Stimulated activated CD4-positive, alpha-beta T cell treated with anti-CD3 and anti-CD28 coated beads, Interleukin-15, amount 100 ng/mL, for 48 hours (primary cell): ENCODE measurements around the gene PNISR.
"Not testable (repeated sequence)": the region's sequence is repeated elsewhere in the genome, so short reads cannot be mapped to it uniquely, and the experiment has no call there.

Source experiments
- DNase-seq, 2 donors: peaks; one replicate each; pipeline ENCODE4 v3.0.0-alpha.2; 2020; ENCODE audit warnings: low read depth in 2 of 2

PNISR gene, protein sequence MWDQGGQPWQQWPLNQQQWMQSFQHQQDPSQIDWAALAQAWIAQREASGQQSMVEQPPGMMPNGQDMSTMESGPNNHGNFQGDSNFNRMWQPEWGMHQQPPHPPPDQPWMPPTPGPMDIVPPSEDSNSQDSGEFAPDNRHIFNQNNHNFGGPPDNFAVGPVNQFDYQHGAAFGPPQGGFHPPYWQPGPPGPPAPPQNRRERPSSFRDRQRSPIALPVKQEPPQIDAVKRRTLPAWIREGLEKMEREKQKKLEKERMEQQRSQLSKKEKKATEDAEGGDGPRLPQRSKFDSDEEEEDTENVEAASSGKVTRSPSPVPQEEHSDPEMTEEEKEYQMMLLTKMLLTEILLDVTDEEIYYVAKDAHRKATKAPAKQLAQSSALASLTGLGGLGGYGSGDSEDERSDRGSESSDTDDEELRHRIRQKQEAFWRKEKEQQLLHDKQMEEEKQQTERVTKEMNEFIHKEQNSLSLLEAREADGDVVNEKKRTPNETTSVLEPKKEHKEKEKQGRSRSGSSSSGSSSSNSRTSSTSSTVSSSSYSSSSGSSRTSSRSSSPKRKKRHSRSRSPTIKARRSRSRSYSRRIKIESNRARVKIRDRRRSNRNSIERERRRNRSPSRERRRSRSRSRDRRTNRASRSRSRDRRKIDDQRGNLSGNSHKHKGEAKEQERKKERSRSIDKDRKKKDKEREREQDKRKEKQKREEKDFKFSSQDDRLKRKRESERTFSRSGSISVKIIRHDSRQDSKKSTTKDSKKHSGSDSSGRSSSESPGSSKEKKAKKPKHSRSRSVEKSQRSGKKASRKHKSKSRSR

DNA sequence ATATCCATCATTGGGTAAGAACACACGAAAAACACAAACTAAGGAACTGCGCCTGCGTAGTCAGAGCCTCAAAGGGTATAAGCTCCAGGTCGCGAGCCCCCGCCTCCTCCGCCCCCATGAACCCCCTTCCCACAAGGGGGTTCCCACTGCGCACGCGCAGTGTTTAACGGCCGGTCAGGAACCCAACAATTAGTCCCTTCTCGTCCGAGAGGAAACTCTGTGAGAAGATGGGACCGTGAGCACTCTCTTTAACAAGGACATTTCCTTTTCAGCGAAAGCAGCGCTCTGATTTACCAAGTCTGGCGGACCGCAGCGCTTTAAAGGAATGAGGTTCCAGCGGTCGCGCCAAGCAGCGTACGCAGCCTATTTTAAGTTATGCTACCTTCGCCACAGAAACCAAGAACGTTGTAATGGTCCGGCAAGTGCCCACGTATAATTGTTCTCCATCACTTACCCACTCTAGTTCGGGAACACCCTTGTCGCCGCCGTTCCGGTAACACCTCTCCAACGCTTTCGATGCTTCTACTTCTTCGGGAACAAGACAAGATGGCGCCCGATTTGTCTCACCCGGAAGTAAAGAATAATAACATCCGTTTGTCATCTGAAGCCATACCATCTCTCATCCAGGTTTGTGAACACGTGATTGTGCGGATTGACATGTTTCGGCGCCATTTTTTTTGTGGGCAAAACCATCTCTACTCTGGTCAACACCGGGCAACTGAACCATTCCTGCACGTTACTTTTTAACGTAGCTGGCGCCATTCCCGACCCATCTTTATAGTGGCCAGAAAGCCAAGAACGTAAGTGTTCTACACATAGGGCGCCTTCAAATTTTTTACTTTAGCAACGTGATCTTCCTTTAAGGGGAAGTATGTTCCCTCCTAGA is at the start of gene PNISR:
TSS of gene PNISR (minus strand) at position 548 of the 886 bp plus-strand sequence. CDS start 10,649 bp downstream, outside the sequence.
- DNase-seq = peak; percentile 75 to 77

DNA sequence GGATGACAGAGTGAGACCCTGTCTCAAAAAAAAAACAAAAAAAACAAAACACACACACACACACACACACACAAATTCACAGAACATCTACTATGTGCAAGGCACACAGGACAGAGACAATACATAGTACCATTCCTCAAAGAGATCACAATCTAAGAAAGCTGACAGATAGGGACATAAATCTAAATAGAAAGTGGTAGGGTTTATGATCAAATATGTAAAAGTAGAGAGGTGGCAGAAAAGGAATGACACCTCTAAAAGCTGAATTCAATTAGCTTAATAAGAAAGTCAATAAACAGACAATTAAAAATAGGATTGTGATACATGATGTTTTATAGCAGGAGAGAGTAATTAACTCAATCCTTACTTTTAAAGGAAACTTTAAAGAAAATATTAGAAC is 48.6 kb upstream of the PNISR start:
- DNase-seq = no peak

DNA sequence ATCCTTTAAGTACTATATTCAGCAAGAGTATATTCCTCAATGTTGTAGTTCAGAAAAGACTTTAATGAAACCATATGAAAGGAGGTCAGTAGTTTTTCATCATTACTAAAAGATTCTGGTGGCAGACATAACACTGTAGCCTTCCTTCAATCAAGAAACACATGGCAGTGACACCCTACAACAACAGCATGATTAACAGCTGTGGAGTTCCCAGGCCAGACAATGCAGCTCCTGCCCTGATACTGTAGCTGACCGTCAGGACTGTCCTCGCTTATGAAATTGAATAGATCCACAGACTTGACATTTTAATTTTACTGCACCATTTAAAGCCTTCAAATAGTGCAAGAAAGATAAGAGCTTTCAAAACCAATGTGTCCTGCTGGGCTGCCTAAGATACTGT is 46.5 kb upstream of the PNISR start:
- no peak for DNase-seq

DNA sequence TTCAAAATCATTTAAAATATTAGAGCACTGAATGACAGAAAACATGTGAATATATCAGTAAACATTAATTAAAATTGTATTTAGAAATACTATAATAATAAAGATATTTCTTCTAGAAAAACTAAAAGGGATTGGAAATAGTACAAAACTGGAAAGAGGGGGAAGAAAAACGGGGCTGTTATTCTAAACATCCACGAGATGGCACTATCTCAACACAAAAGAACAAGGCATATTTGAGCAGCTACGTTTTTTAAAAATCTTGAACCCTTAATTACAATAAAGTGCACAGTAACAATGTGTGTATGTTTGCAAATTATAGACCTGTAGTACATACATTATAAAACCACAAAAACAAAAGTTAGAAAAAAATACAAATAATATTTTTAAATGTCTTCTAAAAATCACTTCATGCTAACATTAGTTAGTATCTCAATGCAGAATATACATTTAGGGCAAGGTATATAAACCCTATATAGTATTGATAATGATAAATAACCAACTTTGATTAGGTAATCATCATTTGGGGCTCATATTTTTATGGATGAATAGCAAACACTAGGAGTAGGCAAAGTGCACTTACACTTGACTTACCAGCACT is 42.5 kb upstream of the PNISR start:
- DNase-seq = no peak

DNA sequence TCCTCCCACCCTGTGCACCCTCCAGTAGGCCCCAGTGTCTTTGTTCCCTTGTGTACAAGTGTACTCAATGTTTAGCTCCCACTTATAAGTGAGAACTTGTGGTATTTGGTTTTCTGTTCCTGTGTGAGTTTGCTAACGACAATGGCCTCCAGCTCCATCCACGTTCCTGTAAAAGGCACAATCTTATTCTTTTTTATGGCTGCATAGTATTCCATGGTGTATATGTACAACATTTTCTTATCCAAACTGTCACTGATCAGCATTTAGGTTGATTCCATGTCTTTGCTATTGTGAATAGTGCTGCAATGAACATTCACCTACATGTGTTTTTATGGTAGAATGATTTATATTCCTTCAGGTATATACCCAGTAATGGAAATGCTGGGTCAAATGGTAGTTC is 34.0 kb upstream of the PNISR start:
- not testable (repeated sequence) for DNase-seq

DNA sequence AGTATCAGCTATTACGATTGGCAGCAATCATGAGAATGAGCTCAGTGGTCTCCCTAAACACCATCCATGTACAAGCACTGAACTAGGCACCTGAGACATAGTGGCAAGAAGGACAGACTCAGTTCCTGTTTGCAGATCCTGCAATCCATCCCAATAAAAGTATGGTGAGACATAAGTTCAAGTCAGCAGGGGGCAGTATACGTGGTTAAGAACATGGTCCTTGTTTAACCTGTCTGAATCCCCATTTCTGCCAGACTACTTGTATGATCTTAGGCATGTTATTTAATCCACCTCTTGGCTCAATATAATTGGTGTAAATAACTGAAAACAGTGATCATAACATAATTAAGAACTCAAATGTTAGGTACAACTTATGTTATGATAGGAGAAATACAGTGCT is 33.2 kb upstream of the PNISR start:
- DNase-seq = no peak

DNA sequence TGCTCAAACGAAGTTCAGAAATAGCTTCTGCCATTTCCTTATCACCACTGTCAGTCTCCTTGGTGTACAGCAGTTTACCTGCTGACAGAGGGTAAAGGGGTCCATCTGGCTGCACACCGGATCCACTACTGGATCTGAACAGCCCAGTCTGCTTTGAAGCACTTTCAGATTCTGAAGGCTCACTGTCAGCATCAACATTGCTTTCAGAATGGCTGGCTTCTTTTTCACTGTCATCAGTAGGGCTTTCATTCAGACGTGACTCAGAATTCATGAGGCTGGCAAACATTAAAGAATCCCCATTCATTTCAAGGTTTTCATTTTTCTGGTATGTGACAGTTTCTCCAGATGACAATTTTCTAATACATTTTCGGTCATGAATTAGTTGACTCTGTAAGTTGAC is 21.0 kb upstream of the PNISR start:
- no peak for DNase-seq

DNA sequence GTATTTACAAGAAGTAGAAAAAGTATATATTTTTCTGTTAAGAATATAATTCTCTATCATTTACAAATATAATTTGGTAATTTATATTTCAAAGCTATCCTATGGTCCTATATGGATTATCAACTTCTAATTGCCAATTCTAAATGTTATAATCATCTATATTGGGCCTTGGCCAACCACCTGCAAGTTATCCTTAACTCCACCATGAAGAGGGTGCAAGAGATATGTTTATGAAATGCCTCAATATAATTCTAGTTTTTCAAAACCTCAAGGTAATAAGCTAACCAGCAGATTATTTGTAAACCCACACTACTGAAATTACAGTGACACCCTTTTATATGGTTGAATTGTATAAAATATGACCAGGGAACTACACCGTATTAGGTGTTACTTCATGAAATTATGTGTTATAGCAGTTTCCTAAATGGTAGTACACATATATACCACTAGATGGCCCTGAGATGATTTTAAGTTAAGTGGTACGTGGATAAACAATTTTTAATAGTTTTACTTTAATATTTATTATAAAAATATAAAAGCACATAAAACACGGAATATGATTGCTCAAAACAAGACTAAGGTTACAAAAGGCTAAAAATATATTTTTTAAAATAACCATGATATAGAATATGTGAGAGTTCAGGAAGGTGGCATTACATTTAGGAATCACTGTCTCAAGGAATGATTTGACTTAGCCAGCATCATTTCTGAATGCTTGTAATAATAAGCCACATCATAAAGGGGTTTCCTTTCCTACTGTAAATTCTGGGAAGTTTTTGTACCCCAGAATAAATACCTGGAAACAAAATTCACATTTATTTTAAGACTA is 9.8 kb upstream of the PNISR start:
- no peak for DNase-seq

DNA sequence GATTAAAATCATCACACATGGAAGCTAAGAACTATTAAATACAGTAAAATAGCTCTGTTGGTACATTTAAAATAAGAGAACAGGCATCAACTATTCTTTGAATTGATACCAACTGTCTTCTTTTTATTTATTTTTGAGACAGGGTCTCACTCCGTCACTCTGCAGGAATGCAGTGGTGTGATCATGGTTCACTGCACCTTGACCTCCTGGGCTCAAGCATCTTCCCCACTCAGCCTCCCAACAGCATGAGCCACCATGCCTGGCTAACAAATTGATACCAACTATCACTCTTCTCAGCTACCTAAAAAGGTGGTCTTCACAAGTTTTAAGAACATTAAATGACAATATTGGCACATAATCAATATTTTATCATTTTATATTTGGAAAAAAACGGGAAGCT is 7.8 kb upstream of the PNISR start:
- DNase-seq = no peak

DNA sequence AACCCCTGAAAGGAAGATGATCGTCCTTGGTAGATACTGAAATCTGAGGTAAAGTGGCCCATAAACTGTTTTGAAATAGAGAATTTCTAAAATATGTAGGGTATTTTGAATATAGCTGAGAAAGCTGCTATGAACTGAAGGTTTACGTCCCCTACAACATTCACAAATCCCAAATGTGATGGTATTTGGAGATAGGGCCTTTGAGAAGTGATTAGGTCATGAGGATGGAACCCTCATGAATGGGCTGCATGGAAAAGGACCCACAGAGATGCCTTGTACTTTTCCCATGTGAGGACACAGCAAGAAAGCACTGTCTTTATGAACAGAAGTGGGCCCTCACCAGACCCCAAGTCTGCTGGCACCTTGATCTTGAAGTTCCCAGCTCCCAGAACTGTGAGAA is 6.8 kb upstream of the PNISR start:
- no peak for DNase-seq

DNA sequence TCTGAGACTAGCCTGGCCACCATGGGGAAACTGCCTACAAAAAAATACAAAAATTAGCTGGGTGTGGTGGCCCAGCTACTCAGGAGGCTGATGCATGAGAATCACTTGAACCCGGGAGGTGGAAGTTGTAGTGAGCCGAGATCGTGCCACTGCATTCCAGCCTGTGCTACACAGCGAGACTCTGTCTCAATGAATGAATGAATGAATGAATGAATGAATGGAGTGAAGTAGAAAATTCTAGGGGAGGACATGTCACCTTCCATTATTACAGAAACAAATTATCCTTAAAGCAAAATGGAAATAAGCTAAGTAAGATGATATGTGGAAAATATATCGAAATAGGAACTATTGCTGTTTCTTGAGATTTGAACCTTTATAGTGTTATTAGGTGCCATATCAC is 2.9 kb upstream of the PNISR start:
- DNase-seq = no peak

DNA sequence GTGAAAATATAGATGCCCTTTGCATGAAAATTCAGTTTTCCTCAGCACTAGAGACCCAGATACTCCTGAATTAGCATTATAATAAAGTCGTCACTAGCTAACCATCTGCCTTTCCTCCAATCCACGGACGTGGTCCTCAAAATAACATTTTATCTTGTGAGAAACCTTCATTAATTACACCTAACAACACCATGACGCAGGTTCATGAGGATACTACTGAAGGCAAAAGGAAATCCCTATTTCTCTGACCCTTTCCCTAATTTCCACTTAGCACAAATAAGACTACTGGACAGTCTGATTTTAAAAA is 1.3 kb upstream of the PNISR start:
- no peak for DNase-seq

DNA sequence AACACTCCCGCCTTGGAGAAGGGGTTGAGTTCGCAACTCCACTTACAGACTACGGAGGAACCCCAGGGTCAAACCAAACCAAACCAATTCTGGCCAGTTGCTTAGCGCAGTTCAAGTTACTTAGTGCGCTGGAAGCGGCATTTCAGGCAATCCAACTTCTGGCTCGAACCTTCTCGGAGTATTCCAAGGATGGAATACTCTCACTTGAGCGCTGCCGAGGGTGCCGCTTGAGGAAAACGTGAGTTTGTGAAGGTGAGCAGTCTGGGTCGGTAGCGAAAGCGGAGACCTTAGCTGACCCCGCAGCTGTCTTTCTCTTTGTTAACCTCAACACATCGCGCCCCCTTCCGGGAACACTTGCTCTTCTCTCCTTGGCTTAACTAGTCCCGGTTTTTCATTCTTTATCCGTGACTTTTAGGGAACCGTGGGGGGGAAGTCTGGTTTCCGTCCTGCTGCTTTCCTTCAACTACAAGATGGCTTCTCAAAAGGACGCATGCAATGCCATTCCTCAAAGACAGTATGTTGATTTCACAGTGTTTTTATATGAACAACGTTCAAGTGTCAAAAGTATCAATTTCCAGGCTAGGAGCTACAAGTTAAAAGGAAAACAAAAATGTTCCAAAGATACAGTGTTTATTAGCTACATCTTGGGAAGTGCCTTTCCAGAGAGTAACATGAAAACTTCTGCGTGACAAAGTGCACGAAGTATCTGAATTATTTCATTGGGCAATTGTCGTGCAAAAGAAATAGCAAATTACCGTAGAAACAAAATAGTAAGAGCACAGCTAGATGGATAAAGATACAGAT is 741 bp upstream of the PNISR start:
- peak; percentile 36 to 45 for DNase-seq

DNA sequence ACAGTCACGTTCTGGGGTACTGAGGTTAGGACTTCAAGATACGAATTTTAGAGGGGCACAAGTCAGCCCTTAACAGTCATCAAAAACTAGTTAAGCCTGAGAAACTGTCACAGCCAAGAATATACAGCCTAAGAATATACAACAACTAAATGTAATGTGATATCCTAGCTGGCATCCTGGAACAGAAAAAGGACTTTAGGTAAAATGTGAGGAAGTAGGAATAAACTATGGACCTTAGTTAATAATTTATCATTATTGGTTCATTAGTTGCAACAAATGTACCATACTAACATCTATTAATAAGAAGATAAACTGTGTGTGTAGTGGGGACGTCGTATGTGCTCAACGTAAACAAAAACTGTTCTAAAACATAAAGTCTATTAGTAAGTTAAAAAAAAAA is 1.1 kb downstream of the PNISR start:
- DNase-seq = no peak

DNA sequence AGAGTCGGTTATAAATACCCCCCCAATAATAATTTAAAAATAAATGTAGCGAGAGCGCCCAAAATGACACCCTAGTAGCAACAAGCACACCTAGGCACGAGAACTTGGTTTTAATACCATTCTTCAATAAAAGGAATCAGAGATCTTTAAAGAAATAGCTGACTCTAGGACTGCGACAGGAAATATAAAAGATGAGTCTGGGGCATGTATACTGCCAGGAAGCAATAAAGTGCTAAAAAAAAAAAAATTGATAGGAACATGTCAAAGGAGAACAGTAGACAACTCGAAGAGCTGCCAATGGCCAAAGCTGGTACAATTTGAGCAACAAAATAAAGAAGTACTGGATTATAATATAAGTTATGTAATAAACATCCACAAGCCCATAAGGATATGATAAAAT is 2.2 kb downstream of the PNISR start:
- no peak for DNase-seq

DNA sequence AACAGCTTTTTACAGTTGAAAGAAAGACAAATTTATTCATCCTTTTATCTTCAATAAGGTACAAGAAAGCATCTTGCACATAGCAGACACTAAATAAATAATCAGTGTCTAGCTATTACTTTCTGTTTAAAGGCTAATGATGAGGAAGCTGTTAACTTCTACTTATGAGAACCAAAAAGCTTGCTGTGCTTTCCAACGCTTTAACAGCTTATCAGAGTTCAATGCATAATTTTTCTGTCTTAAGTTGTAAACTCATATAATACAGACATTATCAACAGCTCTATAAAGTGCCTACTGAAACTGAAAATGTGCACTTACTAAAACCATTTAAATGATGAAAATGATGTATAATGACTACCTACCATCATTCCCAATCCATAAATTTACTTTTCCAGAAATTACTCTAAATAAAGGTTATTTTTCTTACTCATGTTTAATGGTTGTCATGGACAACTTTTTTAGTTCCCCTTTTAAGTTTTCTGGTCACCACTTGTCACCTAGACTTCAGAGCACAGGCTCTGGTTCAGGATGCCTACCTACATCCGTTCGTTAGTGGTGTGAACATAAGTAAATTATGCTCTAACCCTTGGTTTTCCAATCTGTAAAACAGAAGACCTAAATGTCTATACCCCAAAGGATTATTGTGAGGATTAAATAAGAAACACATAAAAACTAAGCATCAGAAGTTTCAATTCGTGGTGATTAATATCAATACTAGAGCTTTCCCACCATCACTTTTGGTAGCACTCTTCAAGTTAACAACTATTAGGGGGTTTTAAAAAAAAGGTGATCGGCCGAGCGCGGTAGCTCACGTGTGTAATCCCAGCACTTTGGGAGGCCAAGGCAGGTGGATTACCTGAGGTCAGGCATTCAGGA is 8.0 kb downstream of the PNISR start:
- no peak for DNase-seq

DNA sequence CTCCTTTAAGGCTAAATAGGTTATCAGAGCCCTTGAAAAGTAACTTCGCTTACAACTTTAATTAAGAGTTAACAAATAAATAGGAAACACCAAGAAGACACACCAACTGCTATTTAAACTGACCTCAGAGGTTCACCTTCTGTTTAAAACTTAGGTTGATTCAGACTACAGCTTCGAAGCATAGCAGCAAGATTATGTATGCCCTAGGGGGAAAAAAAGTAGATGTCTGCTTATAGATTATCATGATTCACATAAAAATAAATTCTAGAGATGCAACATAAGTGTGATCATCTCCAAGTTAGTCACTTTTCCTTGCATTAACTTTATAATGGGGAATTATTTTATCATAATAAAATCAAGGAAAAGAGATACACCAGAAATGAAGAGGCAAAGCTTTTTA is 8.9 kb downstream of the PNISR start:
- DNase-seq = no peak

DNA sequence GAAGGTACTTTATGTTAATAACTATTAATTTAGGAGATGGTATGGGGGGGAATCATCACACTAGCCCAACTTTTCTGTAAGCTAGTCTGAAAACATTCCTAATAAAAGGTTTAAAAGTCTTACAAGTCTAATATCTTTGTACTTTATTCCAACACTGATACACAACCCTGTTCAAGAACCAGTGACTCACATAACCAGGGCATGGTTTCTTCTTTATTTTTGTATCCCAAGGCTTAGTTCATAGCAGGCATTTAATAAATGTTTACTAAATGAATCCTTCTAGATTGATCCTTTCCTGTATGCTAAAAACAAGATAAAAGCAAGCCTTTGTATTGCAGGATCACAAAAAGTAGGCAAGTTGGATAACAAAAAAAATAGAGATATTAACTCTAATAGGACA is 9.7 kb downstream of the PNISR start:
- DNase-seq = no peak

DNA sequence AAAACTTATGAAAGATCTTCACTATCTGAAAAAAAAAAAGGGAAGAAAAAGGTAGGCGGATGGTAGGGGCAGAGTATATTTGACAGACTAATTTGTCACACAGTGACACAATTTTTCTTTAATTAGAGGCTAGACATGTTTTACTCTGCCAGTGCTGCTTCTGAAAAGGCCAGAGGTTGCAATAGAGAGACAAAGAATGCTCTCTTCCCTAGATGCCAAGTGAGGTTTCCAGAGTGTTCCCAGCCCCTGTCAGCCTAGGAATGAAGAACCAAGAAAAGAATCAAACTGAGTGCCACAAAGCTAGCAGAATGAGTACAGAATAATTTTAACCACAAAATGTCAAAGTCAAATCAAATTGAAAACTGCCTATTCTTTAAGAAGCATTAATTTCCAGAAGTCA is 13.0 kb downstream of the PNISR start:
- no peak for DNase-seq
